Measurements from ENCODE around the gene TOMM20. TPM values are rescaled to one million over a fixed set of nuclear protein-coding genes. Genes with fewer than 3 reads are reported as not detected.

TOMM20 gene
- total RNA-seq, 1 experiment from 2014 or later: 309 TPM

GRCh38 chr1:235149824-235150223 is 21.2 kb upstream of the TOMM20 start:
- H3K4me3 Mint-ChIP-seq (ENCODE audit: unreplicated experiment): no peak overlapping the region
- H3K9me3 Mint-ChIP-seq (ENCODE audit: unreplicated experiment): no peaks in the 10 kb centered on the region
- no TSS peak for BruUV-seq (replicated peaks)
- ChIA-PET CTCF (interaction anchor here (0.6 kb wide), 1 partner anchor 41 kb away, joined by 3 read pairs; no protein-coding TSS in a partner anchor), POLR2A (interaction anchor here (0.5 to 3.7 kb wide), 5 partner anchors 11 to 860 kb away, joined by 3 to 26 read pairs (median 3); partner anchors contain the start of genes RBM34 and TOMM20)
- peaks cover 12% of the 10 kb centered on the region for H3K4me1 Mint-ChIP-seq (ENCODE audit: insufficient read depth, unreplicated experiment)
- intact Hi-C loops (cut with micrococcal nuclease): no loop called here
- H3K27me3 Mint-ChIP-seq (ENCODE audit: insufficient read depth, unreplicated experiment): no peaks in the 10 kb centered on the region
- H3K27ac Mint-ChIP-seq (ENCODE audit: low read depth, unreplicated experiment): peak overlapping the region; percentile 5
- DNase-seq (ENCODE audit: unreplicated experiment): no peak
- TF ChIP-seq CTCF (IDR thresholded peaks at IDR 0.05; ENCODE audit: unreplicated experiment): no peak
- peaks cover 39% of the 10 kb centered on the region for H3K36me3 Mint-ChIP-seq (ENCODE audit: insufficient read depth, unreplicated experiment)

- Mint-ChIP-seq H3K4me3 (ENCODE audit: unreplicated experiment) (no peak overlapping the region), H3K36me3 (ENCODE audit: insufficient read depth, unreplicated experiment) (peaks cover 64% of the 10 kb centered on the region), H3K27ac (ENCODE audit: low read depth, unreplicated experiment) (no peak overlapping the region), H3K27me3 (ENCODE audit: insufficient read depth, unreplicated experiment) (no peaks in the 10 kb centered on the region), H3K4me1 (ENCODE audit: insufficient read depth, unreplicated experiment) (peaks cover 12% of the 10 kb centered on the region), H3K9me3 (ENCODE audit: unreplicated experiment) (no peaks in the 10 kb centered on the region)
- no TSS peak for BruUV-seq (replicated peaks)
- intact Hi-C loops (cut with micrococcal nuclease): no loop called here
- no peak for DNase-seq (ENCODE audit: unreplicated experiment)
- ChIA-PET POLR2A (interaction anchor here (0.6 to 4.1 kb wide), 9 partner anchors 8 to 299 kb away, joined by 3 to 30 read pairs (median 4); partner anchors contain the start of gene RBM34), CTCF (interaction anchor here (0.6 to 3.5 kb wide), 2 partner anchors 12 to 825 kb away, joined by 3 to 15 read pairs; partner anchors contain the start of gene RBM34)
- no peak for TF ChIP-seq CTCF (IDR thresholded peaks at IDR 0.05; ENCODE audit: unreplicated experiment)
Observed at GRCh38 chr1:235147269-235147668, 18.6 kb upstream of the TOMM20 start.

GRCh38 chr1:235145639-235146038 is 17.0 kb upstream of the TOMM20 start:
- CTCF ChIA-PET: interaction anchor here (0.5 to 3.5 kb wide), 6 partner anchors 8 to 658 kb away, joined by 3 to 15 read pairs (median 3); partner anchors contain the start of gene RBM34
- DNase-seq (ENCODE audit: unreplicated experiment): no peak
- Mint-ChIP-seq H3K9me3 (ENCODE audit: unreplicated experiment) (no peaks in the 10 kb centered on the region), H3K36me3 (ENCODE audit: insufficient read depth, unreplicated experiment) (peaks cover 76% of the 10 kb centered on the region), H3K27me3 (ENCODE audit: insufficient read depth, unreplicated experiment) (no peaks in the 10 kb centered on the region), H3K4me1 (ENCODE audit: insufficient read depth, unreplicated experiment) (peaks cover 3% of the 10 kb centered on the region), H3K4me3 (ENCODE audit: unreplicated experiment) (no peak overlapping the region), H3K27ac (ENCODE audit: low read depth, unreplicated experiment) (no peak overlapping the region)
- no TSS peak for BruUV-seq (replicated peaks)
- intact Hi-C loops (cut with micrococcal nuclease): no loop called here
- POLR2A ChIA-PET: interaction anchor here (0.7 to 4.1 kb wide), 6 partner anchors 9 to 16 kb away, joined by 3 to 30 read pairs (median 4); partner anchors contain the start of gene RBM34
- no peak for TF ChIP-seq CTCF (IDR thresholded peaks at IDR 0.05; ENCODE audit: unreplicated experiment)

GRCh38 chr1:235142991-235143390 is 14.4 kb upstream of the TOMM20 start:
- DNase-seq (ENCODE audit: unreplicated experiment): no peak
- no peaks in the 10 kb centered on the region for H3K4me1 Mint-ChIP-seq (ENCODE audit: insufficient read depth, unreplicated experiment)
- ChIA-PET POLR2A (interaction anchor here (1.5 to 2.2 kb wide), 4 partner anchors 10 to 16 kb away, joined by 5 to 6 read pairs (median 6); partner anchors contain the start of gene TOMM20), CTCF (interaction anchor here (1.7 kb wide), 1 partner anchor 39 kb away, joined by 7 read pairs; no protein-coding TSS in a partner anchor)
- BruUV-seq (replicated peaks): no TSS peak
- no peak overlapping the region for H3K4me3 Mint-ChIP-seq (ENCODE audit: unreplicated experiment)
- H3K27ac Mint-ChIP-seq (ENCODE audit: low read depth, unreplicated experiment): no peak overlapping the region
- no peaks in the 10 kb centered on the region for H3K27me3 Mint-ChIP-seq (ENCODE audit: insufficient read depth, unreplicated experiment)
- TF ChIP-seq CTCF (IDR thresholded peaks at IDR 0.05; ENCODE audit: unreplicated experiment): no peak
- peaks cover 84% of the 10 kb centered on the region for H3K36me3 Mint-ChIP-seq (ENCODE audit: insufficient read depth, unreplicated experiment)
- no peaks in the 10 kb centered on the region for H3K9me3 Mint-ChIP-seq (ENCODE audit: unreplicated experiment)
- intact Hi-C loops (cut with micrococcal nuclease): no loop called here
